DND-41 (cell line): Measurements from ENCODE around the gene MMP25.
"Not testable (repeated sequence)": the region's sequence is repeated elsewhere in the genome, so short reads cannot be mapped to it uniquely, and the experiment has no call there.

Experiments
- EZH2 ChIP-seq: IDR thresholded peaks from 3 replicates; pipeline ENCODE4 v1.6.1; 2012; ENCODE audit warnings: borderline replicate concordance, low read depth, mild to moderate bottlenecking, moderate library complexity, low read length, inconsistent platforms; ENCODE audit not compliant: severe bottlenecking
- TF ChIP-seq, protein P1 (sequence below): IDR thresholded peaks from 2 replicates; pipeline ENCODE4 v1.5.1; 2012; ENCODE audit warnings: borderline replicate concordance, low read length, moderate library complexity, mild to moderate bottlenecking; ENCODE audit not compliant: poor library complexity, severe bottlenecking; ENCODE audit errors: extremely low read depth

DNA sequence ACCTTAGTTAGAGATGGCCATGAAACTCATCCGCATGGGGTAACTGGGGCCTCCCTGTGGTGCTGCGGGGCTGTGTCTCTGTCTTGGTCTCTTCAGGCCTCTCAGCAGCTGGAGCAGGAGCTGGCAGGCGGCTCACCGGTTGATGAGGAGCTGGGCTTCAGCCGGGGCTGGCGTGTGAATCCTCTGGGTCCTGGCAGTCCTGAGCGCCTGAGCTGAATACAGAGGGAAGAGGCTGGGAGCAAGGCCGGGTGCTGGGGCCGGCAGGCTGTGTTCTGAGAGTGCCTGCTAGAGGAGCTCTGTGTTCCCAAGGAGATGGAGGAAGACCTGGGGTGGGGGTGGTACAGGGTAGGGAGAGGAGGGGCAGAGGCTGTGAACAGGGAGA, 9.4 kb downstream of the MMP25 start:
- TF ChIP-seq, protein P1, sequence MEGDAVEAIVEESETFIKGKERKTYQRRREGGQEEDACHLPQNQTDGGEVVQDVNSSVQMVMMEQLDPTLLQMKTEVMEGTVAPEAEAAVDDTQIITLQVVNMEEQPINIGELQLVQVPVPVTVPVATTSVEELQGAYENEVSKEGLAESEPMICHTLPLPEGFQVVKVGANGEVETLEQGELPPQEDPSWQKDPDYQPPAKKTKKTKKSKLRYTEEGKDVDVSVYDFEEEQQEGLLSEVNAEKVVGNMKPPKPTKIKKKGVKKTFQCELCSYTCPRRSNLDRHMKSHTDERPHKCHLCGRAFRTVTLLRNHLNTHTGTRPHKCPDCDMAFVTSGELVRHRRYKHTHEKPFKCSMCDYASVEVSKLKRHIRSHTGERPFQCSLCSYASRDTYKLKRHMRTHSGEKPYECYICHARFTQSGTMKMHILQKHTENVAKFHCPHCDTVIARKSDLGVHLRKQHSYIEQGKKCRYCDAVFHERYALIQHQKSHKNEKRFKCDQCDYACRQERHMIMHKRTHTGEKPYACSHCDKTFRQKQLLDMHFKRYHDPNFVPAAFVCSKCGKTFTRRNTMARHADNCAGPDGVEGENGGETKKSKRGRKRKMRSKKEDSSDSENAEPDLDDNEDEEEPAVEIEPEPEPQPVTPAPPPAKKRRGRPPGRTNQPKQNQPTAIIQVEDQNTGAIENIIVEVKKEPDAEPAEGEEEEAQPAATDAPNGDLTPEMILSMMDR = not testable (repeated sequence)
- TF ChIP-seq EZH2 = not testable (repeated sequence)
